Gastrocnemius medialis (tissue), 4 donors: Measurements from ENCODE around the gene EMC7.

Experiments
- POLR2A ChIP-seq, 2 donors: fragments of 450-650 bp; IDR thresholded peaks; one replicate each; pipeline ENCODE4 v1.6.1; 2017; ENCODE audit warnings: antibody characterized with exemption in 2 of 2, mild to moderate bottlenecking in 2 of 2, moderate library complexity in 2 of 2
- TF ChIP-seq, protein P1 (sequence below), 5 experiments: fragments of 450-650 bp in 3 of 5; fragments of 200-600 bp in 2 of 5; sonication (generic) in 2 of 5; IDR thresholded peaks in 4 of 5; conservative IDR thresholded peaks in 1 of 5; 1 replicate in 4 of 5; 2 replicates in 1 of 5; pipeline ENCODE4 v1.5.1; 2016 to 2019; ENCODE audit warnings: antibody characterized with exemption in 5 of 5, mild to moderate bottlenecking in 3 of 5, moderate library complexity in 3 of 5

DNA sequence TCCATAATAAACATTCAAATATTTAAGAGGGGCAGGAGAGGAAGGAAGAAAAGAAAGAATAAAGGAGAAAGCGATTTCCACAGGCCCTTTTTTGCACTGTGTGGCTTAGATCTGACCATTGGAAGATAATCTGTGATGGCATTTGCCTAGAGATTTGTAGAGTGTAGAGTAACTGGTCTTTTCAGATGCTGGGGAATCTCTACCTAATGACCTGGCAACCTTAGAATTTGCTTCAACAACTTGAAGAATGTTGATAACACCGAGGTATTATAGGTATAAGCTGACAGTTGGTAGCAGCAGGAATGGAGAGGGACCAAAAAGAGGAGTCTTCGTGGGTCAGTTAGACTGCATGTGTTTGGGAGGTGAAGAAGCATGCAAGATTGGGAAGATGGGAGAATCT is 41.7 kb downstream of the EMC7 start:
- TF ChIP-seq POLR2A (IDR thresholded peaks at IDR 0.05): no peak
- TF ChIP-seq, protein P1, sequence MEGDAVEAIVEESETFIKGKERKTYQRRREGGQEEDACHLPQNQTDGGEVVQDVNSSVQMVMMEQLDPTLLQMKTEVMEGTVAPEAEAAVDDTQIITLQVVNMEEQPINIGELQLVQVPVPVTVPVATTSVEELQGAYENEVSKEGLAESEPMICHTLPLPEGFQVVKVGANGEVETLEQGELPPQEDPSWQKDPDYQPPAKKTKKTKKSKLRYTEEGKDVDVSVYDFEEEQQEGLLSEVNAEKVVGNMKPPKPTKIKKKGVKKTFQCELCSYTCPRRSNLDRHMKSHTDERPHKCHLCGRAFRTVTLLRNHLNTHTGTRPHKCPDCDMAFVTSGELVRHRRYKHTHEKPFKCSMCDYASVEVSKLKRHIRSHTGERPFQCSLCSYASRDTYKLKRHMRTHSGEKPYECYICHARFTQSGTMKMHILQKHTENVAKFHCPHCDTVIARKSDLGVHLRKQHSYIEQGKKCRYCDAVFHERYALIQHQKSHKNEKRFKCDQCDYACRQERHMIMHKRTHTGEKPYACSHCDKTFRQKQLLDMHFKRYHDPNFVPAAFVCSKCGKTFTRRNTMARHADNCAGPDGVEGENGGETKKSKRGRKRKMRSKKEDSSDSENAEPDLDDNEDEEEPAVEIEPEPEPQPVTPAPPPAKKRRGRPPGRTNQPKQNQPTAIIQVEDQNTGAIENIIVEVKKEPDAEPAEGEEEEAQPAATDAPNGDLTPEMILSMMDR (IDR thresholded peaks at IDR 0.05 in 4 of 5, conservative IDR thresholded peaks at IDR 0.05 in 1 of 5): no peak
